Right lobe of liver (tissue), 6 donors: ENCODE data around the gene FBXL5. TPM values are rescaled to one million over a fixed set of nuclear protein-coding genes. Genes with fewer than 3 reads are reported as not detected.

ENCODE experiments used
- ATAC-seq, 4 donors: fragments of 200-7000 bp; cut with Tn5 transposase; one replicate each; pipeline ENCODE4 v1.9.1; 2020; ENCODE audit warnings: mild to moderate bottlenecking in 4 of 4, moderate library complexity in 4 of 4
- DNase-seq, 3 donors: peaks; one replicate each; pipeline ENCODE4 v3.0.0-alpha.2; 2020
- H3K27ac ChIP-seq, 3 donors: fragments of 200-600 bp; one replicate each; pipeline ENCODE4 v1.8.0; 2022
- H3K27me3 ChIP-seq, 2 donors: fragments of 200-600 bp; one replicate each; pipeline ENCODE4 v1.8.0; 2022
- H3K36me3 ChIP-seq, 4 donors: fragments of 200-600 bp; sonication (generic) in 1 of 4; one replicate each; pipeline versions ENCODE4 v1.5.1 to v1.8.0; 2017 to 2022; ENCODE audit warnings: control low read depth in 1 of 4
- H3K4me1 ChIP-seq, 4 donors: fragments of 200-600 bp; sonication (generic) in 1 of 4; one replicate each; pipeline versions ENCODE4 v1.5.1 to v1.8.0; 2017 to 2022; ENCODE audit warnings: control low read depth in 1 of 4
- H3K4me3 ChIP-seq, 3 donors: fragments of 200-600 bp; one replicate each; pipeline ENCODE4 v1.8.0; 2022
- H3K9me3 ChIP-seq, 4 donors: fragments of 200-600 bp; sonication (generic) in 1 of 4; one replicate each; pipeline versions ENCODE4 v1.5.1 to v1.8.0; 2017 to 2022; ENCODE audit warnings: control low read depth in 1 of 4
- CTCF ChIP-seq, 4 donors: fragments of 200-600 bp in 3 of 4; fragments of 450-650 bp in 1 of 4; IDR thresholded peaks; one replicate each; pipeline versions ENCODE4 v1.5.1 to v1.8.0; 2016 to 2022; ENCODE audit warnings: antibody characterized with exemption in 4 of 4, mild to moderate bottlenecking in 2 of 4
- POLR2A ChIP-seq: fragments of 450-650 bp; IDR thresholded peaks from one replicate; pipeline ENCODE4 v1.6.1; 2017; ENCODE audit warnings: antibody characterized with exemption, mild to moderate bottlenecking
- WGBS: methylation state at CpG from one replicate; pipeline ENCODE4 v1.1.6; 2018; ENCODE audit warnings: low coverage, low lambda C conversion rate; ENCODE audit not compliant: insufficient coverage; ENCODE audit errors: missing lambda C conversion rate; 5-methylcytosine and 5-hydroxymethylcytosine counted together
- intact Hi-C, 2 donors: fragments of 100-400 bp; cut with DNase I; formaldehyde crosslinking; loops; one replicate each; pipeline versions ENCODE4 v1.11.2 to v1.14.1; 2022
- total RNA-seq, 6 experiments: library from RNA; depleted of rRNA in 2 of 6; stranded (reverse); fragments of >200 nt in 2 of 6; fragmentation: NEBNext Ultra II Directional in 3 of 6; extraction: Animal tissue kit (Norgen Biotek cat#: 25700) in 3 of 6; gene quantifications; one replicate each; pipeline versions ENCODE4 v1.1.0 to v1.2.4, GENCODE V29; 2016 to 2023
- donor health status: DM: no; HTN: yes; CAD: no.
- donor health status: DM: no; HTN: no; CAD: no.
- donor health status: DM: no; HTN: no; CAD: no.
- donor health status: DM: no; HTN: yes; CAD: no.
- donor health status: DM: no; HTN: yes; CAD: no.

FBXL5 gene
- total RNA-seq, 6 experiments from 2014 or later: 38.3 to 59.5 (median 46.8) TPM

DNA sequence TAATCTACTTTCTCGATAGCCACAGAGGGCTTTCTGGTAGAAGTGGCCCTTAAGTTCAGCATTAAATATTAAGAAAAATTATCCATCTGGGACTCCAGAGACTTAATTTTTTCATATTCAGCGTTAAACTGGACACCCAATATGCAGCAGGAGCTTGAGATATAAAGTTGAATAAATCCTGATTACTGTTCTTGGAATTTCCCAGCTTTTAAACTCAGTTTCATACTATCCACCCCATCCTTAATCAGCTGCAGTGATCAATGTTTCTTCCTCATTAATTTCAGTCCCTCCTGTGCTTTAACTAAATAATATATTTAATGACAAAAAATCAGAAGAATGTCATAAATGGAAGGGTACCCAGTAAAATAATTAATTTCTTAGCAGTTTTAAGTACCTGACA lies 3.6 kb upstream of the FBXL5 start:
- Histone ChIP-seq H3K4me3 (no peak overlapping the region), H3K27ac (peak overlapping the region in 1 of 3 donors; percentile 59), H3K9me3 (no peaks in the 10 kb centered on the region), H3K4me1 (peaks cover 0 to 18% (median 1%) of the 10 kb centered on the region in 4 donors), H3K36me3 (no peaks in the 10 kb centered on the region), H3K27me3 (no peaks in the 10 kb centered on the region)
- ATAC-seq (no peak), DNase-seq (no peak)
- intact Hi-C loops: no loop called here
- 88% methylated on average over 2 of the region's 2 CpGs for WGBS
- TF ChIP-seq CTCF (IDR thresholded peaks at IDR 0.05) (no peak), POLR2A (no peak)

DNA sequence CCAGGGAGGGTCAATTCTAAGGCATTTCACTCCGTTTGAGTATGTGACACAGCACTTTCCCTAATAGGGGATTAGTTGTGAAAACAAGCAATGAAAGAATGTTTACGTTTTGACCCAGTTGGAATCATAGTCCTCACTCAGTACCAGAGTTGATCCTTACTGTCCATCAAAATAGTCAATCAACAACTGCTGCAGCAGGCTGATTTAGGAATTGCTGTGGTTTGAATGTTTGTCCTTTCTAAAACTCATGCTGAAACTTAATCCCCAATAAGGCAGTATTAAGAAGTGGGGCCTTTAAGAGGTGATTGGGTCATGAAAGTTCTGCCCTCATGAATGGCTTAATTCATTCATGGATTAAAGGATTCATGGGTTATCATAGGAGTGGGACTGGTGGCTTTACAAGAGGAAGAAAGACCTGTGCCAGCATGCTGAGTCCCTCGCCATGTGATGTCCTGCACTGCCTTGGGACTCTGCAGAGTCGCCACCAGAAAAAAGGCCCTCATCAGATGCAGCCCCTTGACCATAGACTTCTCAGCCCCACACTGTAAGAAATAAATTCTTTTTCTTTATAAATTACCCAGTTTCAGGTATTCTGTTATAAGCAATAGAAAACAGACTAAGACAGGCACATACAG lies 3.1 kb upstream of the FBXL5 start:
- Histone ChIP-seq H3K27me3 (no peaks in the 10 kb centered on the region), H3K27ac (peak overlapping the region in 1 of 3 donors; percentile 59), H3K9me3 (no peaks in the 10 kb centered on the region), H3K4me3 (no peak overlapping the region), H3K36me3 (no peaks in the 10 kb centered on the region), H3K4me1 (peaks cover 0 to 20% (median 4%) of the 10 kb centered on the region in 4 donors)
- TF ChIP-seq POLR2A (no peak), CTCF (IDR thresholded peaks at IDR 0.05) (no peak)
- 82% methylated on average over 4 of the region's 4 CpGs for WGBS
- DNase-seq (no peak), ATAC-seq (no peak)
- intact Hi-C loops: no loop called here

- TF ChIP-seq CTCF (IDR thresholded peaks at IDR 0.05) (no peak), POLR2A (no peak)
- peak overlapping the region in 1 of 3 donors; percentile 6 for H3K27ac ChIP-seq
- ATAC-seq (no peak), DNase-seq (no peak)
- H3K4me3 ChIP-seq: no peak overlapping the region
- H3K4me1 ChIP-seq: peaks cover 0 to 29% (median 8%) of the 10 kb centered on the region in 4 donors
- H3K9me3 ChIP-seq: no peaks in the 10 kb centered on the region
- intact Hi-C loops: no loop called here
- H3K36me3 ChIP-seq: no peaks in the 10 kb centered on the region
- no peaks in the 10 kb centered on the region for H3K27me3 ChIP-seq
Measured at GRCh38 chr4:15657366-15657765, 2.2 kb upstream of the FBXL5 start.

- Histone ChIP-seq H3K27me3 (no peaks in the 10 kb centered on the region), H3K36me3 (no peaks in the 10 kb centered on the region), H3K27ac (peak overlapping the region; percentile 99), H3K9me3 (no peaks in the 10 kb centered on the region), H3K4me1 (peaks cover 0 to 42% (median 10%) of the 10 kb centered on the region in 4 donors), H3K4me3 (peak overlapping the region; percentile 42 to 76 (median 71))
- DNase-seq (no peak), ATAC-seq (peak; percentile 3 to 33 (median 6))
- TF ChIP-seq CTCF (IDR thresholded peaks at IDR 0.05) (no peak), POLR2A (no peak)
- WGBS: 62% methylated on average over 9 of the region's 12 CpGs
- intact Hi-C loops: no loop called here
Measured at GRCh38 chr4:15656038-15656470, 897 bp upstream of the FBXL5 start.
